Endothelial cell of umbilical vein (primary cell): ENCODE data around the gene INS.

Experiments used
- CTCF ChIP-seq, 2 donors: IDR thresholded peaks; 1 replicate in 1 of 2; 2 replicates in 1 of 2; pipeline ENCODE4 v1.5.1; 2011; ENCODE audit warnings: low read length in 2 of 2, mild to moderate bottlenecking in 2 of 2, moderate library complexity in 2 of 2, control low read depth in 1 of 2, inconsistent platforms in 1 of 2, low read depth in 1 of 2; ENCODE audit not compliant: insufficient read depth in 1 of 2; ENCODE audit errors: extremely low read depth in 1 of 2
- EZH2 ChIP-seq: IDR thresholded peaks from 2 replicates; pipeline ENCODE4 v1.6.1; 2012; ENCODE audit warnings: borderline replicate concordance, low read depth, mild to moderate bottlenecking, moderate library complexity, low read length, inconsistent platforms; ENCODE audit not compliant: severe bottlenecking
- GATA2 ChIP-seq: IDR thresholded peaks from 2 replicates; pipeline ENCODE4 v1.7.0; 2011; ENCODE audit warnings: low read depth, mild to moderate bottlenecking, moderate library complexity, mixed read lengths, low read length; ENCODE audit not compliant: insufficient read length, insufficient read depth
- POLR2A ChIP-seq: IDR thresholded peaks from 2 replicates; pipeline ENCODE4 v1.6.1; 2012; ENCODE audit warnings: low read depth, mild to moderate bottlenecking, control low read depth, low read length
- POLR2AphosphoS5 ChIP-seq: IDR thresholded peaks from 2 replicates; pipeline ENCODE4 v1.6.1; 2012; ENCODE audit warnings: low read depth, mild to moderate bottlenecking, control low read depth, low read length, moderate library complexity; ENCODE audit not compliant: insufficient read depth
- TF ChIP-seq, protein P1 (sequence below): IDR thresholded peaks from 2 replicates; pipeline ENCODE4 v1.6.1; 2011; ENCODE audit not compliant: insufficient read depth, insufficient read length

GRCh38 chr11:2139621-2140337 lies 21.2 kb downstream of the INS start:
- TF ChIP-seq POLR2A (no peak), CTCF (IDR thresholded peaks at IDR 0.05; ENCODE audit: extremely low read depth in 1 of 2, insufficient read depth in 1 of 2, low read depth in 1 of 2, low read length in 2 of 2) (no peak), EZH2 (peak; percentile 95), POLR2AphosphoS5 (no peak), GATA2 (no peak)
- TF ChIP-seq, protein P1, sequence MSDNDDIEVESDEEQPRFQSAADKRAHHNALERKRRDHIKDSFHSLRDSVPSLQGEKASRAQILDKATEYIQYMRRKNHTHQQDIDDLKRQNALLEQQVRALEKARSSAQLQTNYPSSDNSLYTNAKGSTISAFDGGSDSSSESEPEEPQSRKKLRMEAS = no peak
